ENCODE measurements around the gene RXFP4.
"Not testable (repeated sequence)": the region's sequence is repeated elsewhere in the genome, so short reads cannot be mapped to it uniquely, and the experiment has no call there.

Gene RXFP4

GRCh38 chr1:155913969-155914757, 27.3 kb upstream of the RXFP4 start:
- no peak for TF ChIP-seq ZNF274 (IDR thresholded peaks at IDR 0.05; ENCODE audit: low read depth, low read length)
- H3K4me3 ChIP-seq (ENCODE audit: low read length): no peak overlapping the region

DNA sequence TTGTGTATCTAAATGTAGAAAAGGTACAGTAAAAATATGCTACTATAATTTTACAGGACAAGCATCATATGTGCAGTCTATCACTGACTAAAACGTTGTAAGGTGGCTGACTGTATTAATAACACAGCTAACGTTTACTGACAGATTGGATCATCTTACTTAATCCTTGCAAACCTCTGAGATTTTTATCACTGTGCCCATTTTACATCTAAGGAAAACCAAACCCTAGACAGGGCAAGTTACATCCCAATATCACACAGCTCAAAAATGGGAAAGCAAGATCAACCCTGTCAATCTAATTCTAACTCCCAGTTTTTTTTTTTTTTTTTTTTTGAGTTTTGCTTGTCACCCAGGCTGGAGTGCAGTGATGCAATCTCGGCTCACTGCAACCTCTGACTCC, 22.8 kb upstream of the RXFP4 start:
- TF ChIP-seq ZNF274 (IDR thresholded peaks at IDR 0.05; ENCODE audit: low read depth, low read length): no peak
- no peak overlapping the region for H3K4me3 ChIP-seq (ENCODE audit: low read length)

DNA sequence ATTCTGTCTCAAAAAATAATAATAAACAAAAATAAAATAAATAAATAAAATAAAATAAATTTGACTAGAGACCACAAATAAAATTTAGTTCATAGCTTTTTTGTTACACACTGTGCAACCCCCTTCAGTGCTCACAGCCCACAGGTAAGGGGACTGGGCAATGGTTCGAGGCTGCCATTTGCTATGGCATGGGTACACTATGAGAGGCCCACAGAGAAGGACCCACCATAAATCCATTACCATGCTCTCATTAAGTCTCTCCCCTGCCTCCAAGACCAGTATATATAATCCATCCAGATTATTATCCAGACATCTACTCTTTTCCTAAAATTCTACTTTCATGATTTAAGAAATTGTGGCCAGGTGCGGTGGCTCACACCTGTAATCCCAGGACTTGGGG, 21.6 kb upstream of the RXFP4 start:
- no peak for TF ChIP-seq ZNF274 (IDR thresholded peaks at IDR 0.05; ENCODE audit: low read depth, low read length)
- H3K4me3 ChIP-seq (ENCODE audit: low read length): no peak overlapping the region

GRCh38 chr1:155920717-155921116, 20.7 kb upstream of the RXFP4 start:
- H3K4me3 ChIP-seq (ENCODE audit: low read length): no peak overlapping the region
- TF ChIP-seq ZNF274 (IDR thresholded peaks at IDR 0.05; ENCODE audit: low read depth, low read length): no peak

- no peak overlapping the region for H3K4me3 ChIP-seq (ENCODE audit: low read length)
- no peak for TF ChIP-seq ZNF274 (IDR thresholded peaks at IDR 0.05; ENCODE audit: low read depth, low read length)
Measured at GRCh38 chr1:155925506-155925905, 15.9 kb upstream of the RXFP4 start.

DNA sequence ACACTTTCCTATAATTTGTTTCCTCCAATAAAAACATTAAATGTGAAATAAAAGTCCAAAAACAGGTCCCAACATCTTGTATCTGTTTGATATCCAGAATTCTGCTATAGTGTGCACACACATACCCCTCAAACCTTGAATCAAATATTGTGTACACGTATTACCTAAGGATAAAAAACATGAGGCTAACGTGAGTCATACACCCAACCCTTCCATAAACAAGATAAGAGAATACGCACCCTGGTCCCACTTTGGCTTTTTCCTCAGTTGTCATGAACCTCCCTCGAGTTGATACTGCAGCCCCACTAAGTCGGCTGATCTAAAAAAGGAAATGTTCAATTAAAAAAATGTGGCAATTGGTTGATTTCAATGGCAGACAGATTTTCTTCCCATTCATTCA, 12.4 kb upstream of the RXFP4 start:
- no peak for TF ChIP-seq ZNF274 (IDR thresholded peaks at IDR 0.05; ENCODE audit: low read depth, low read length)
- no peak overlapping the region for H3K4me3 ChIP-seq (ENCODE audit: low read length)

DNA sequence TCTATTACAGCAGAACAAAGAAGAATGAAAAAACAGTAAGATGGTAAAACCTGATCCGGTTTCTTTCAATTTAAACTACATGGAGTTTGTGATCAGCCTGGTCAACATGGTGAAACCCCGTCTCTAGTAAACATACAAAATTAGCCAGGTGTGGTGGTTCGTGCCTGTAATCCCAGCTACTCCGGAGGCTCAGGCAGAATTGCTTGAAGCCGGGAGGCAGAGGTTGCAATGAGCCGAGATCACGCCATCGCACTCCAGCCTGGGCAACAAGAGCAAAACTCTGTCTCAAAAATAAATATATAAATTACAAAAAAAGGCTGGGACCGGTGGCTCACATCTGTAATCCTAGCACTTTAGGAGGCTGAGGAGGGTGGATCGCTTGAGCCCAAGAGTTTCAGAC, 10.7 kb upstream of the RXFP4 start:
- not testable (repeated sequence) for H3K4me3 ChIP-seq (ENCODE audit: low read length)

DNA sequence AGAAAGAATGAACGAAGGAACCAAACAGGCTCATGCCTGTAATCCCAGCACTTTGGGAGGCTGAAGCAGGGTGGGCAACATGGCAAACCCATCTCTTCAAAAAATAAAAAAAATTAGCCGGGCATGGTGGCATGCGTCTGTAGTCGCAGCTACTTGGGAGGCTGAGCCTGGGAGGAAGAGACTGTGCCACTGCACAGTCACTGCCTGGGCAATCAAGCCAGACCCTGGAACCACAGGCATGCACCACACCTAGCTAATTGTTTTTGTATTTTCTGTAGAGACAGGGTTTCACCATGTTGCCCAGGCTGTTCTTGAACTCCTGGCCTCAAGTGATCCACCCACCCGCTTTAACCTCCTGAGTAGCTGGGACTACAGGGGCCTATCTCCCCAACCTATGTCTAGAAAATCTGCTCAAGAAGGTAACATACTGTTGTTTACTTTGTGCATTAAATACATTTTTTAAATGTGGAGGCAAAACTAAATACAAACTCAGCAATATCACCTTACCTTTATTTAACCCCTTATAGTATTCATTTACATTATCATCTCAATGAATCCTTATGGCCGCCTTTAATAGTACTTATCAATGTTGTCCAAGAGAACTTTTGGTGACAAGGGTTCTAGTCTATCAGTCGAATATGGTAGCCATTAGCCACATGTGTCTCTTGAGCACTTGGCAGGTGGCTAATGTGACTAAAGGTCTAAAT, 10.0 kb upstream of the RXFP4 start:
- TF ChIP-seq ZNF274 (IDR thresholded peaks at IDR 0.05; ENCODE audit: low read depth, low read length): no peak
- H3K4me3 ChIP-seq (ENCODE audit: low read length): peak overlapping the region; percentile 22; the same call in 1 of the 2 replicates

- TF ChIP-seq ZNF274 (IDR thresholded peaks at IDR 0.05; ENCODE audit: low read depth, low read length): no peak
- peak overlapping the region; percentile 22 for H3K4me3 ChIP-seq (ENCODE audit: low read length)
Measured at GRCh38 chr1:155932081-155932480, 9.4 kb upstream of the RXFP4 start.

DNA sequence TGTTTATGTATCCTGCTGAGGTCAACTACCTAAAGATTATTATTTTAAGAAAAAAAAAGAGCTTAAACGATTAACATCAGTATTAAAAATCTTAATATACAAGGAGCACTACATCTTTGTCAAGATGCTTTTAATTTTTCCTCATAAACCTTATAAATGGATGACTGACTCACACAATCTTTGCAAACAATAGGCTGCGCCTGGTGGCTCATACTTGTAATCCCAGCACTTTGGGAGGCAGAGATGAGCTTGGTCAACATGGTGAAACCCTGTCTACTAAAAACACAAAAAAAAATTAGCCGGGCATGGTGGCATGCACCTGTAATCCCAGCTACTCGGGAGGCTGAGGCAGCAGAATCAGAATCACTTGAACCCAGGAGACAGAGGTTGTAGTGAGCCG, 9.0 kb upstream of the RXFP4 start:
- no peak for TF ChIP-seq ZNF274 (IDR thresholded peaks at IDR 0.05; ENCODE audit: low read depth, low read length)
- peak overlapping the region; percentile 53 for H3K4me3 ChIP-seq (ENCODE audit: low read length)

DNA sequence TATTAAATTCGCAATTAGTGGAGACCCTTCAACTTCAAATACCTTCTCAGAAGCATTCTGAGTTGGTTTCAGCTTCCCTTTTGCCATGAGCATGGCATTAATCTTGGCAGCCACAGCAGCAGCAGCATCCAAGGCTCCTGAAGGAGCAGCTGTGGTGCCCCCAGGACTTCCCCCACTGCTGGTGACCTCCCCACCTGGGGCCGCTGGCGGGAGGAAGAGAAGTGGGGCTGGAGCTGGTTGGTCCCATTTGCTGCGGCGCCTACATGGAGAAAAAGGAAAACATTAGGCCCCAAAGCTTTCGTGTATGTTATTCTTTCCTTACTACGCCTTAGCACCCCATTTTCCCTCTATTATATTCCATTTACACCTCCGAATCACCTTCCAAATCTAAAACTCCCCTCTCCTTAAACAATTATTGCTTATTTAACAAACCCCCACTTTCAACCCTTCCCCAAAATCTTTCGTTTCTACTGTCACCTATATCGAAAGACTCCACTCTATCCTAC, 7.8 kb upstream of the RXFP4 start:
- peak overlapping the region; percentile 82 for H3K4me3 ChIP-seq (ENCODE audit: low read length)
- no peak for TF ChIP-seq ZNF274 (IDR thresholded peaks at IDR 0.05; ENCODE audit: low read depth, low read length)

- H3K4me3 ChIP-seq (ENCODE audit: low read length): peak within 1 kb of the TSS; percentile 82
- TF ChIP-seq ZNF274 (IDR thresholded peaks at IDR 0.05; ENCODE audit: low read depth, low read length): no peak
Measured at GRCh38 chr1:155934097-155934935, 7.1 kb upstream of the RXFP4 start, which contains the start of gene KHDC4. Gene KHDC4 (minus strand): TSS chr1:155934413. CDS start chr1:155934373, 40 bp downstream.

GRCh38 chr1:155934936-155935590, 6.4 kb upstream of the RXFP4 start:
- H3K4me3 ChIP-seq (ENCODE audit: low read length): peak overlapping the region; percentile 78
- TF ChIP-seq ZNF274 (IDR thresholded peaks at IDR 0.05; ENCODE audit: low read depth, low read length): no peak

DNA sequence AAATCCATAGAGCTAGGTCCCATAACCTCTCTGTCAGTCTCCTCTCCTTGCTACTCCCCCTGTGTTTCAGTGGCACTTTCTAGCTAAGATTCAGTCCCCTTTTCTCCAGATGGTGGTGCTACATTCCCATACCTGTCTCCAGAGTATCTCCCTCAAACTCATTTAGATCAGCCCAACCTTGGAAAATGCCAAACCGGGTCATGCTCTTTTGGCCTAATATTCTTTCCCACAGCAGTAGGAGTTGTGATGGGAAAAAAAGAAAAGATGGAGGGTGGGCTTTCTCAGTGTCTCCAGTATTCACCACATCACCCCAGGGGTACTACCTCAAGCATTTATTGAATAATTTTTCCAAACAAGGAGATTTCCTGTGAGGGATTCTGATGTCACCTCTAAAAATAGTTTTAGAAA, 3.2 kb upstream of the RXFP4 start:
- H3K4me3 ChIP-seq (ENCODE audit: low read length): no peak overlapping the region
- no peak for TF ChIP-seq ZNF274 (IDR thresholded peaks at IDR 0.05; ENCODE audit: low read depth, low read length)

Data from GM08714 (cell line).